ENCODE measurements around the gene AKAP1.

The AKAP1 gene

DNA sequence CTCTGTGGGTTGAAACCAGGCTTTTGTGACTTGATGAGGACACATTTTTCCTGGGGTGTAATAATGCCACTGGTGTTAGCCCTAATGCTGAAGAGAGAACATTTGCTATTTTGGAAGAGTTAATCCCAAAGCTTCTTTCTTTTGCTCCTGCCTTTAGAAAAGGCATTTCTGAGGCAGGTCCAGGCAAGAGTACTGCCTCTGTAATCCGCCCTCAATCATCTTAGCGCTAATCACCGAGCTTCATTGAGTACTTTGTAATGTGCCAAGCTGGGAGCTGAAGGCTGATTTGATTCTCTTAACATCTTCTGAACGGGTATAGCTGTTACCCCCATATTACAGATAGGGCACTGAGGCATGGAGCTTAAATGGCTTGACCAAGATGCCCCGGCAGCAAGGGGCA, 60.3 kb downstream of the AKAP1 start:
- TF ChIP-seq, protein P1, sequence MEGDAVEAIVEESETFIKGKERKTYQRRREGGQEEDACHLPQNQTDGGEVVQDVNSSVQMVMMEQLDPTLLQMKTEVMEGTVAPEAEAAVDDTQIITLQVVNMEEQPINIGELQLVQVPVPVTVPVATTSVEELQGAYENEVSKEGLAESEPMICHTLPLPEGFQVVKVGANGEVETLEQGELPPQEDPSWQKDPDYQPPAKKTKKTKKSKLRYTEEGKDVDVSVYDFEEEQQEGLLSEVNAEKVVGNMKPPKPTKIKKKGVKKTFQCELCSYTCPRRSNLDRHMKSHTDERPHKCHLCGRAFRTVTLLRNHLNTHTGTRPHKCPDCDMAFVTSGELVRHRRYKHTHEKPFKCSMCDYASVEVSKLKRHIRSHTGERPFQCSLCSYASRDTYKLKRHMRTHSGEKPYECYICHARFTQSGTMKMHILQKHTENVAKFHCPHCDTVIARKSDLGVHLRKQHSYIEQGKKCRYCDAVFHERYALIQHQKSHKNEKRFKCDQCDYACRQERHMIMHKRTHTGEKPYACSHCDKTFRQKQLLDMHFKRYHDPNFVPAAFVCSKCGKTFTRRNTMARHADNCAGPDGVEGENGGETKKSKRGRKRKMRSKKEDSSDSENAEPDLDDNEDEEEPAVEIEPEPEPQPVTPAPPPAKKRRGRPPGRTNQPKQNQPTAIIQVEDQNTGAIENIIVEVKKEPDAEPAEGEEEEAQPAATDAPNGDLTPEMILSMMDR (conservative IDR thresholded peaks at IDR 0.05; ENCODE audit: low read depth) = no peak
- DNase-seq (ENCODE audit: low spot score) = no peak
- ChIA-PET CTCF (no interaction called here), POLR2A (ENCODE audit: low non-redundant PET) (no interaction called here)
- no peak overlapping the region for H3K27ac ChIP-seq

DNA sequence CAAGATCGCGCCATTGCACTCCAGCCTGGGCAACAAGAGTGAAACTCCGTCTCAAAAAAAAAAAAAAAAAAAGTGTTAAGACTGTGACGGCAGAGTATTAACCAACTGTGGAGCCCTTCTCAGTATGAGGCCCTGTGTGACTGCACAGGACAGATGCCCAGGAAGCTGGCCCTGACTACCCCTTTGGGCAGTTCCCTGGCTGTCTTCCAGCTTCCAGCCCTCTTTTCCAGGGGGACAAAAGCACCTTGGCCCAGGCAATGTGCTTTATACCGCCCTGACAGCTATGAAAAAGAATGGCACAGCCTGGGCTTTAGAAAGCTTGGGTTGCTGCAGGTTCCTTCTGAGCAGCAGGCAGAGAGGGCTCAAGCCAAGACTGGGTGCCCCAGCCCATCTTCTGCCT, 61.2 kb downstream of the AKAP1 start:
- H3K27ac ChIP-seq = no peak overlapping the region
- POLR2A ChIA-PET (ENCODE audit: low non-redundant PET) = no interaction called here
- TF ChIP-seq, protein P1 (conservative IDR thresholded peaks at IDR 0.05; ENCODE audit: low read depth) = no peak
- DNase-seq (ENCODE audit: low spot score) = no peak
- CTCF ChIA-PET = interaction anchor here (0.7 kb wide), 1 partner anchor 637 kb away, joined by 5 read pairs; no protein-coding TSS in a partner anchor

DNA sequence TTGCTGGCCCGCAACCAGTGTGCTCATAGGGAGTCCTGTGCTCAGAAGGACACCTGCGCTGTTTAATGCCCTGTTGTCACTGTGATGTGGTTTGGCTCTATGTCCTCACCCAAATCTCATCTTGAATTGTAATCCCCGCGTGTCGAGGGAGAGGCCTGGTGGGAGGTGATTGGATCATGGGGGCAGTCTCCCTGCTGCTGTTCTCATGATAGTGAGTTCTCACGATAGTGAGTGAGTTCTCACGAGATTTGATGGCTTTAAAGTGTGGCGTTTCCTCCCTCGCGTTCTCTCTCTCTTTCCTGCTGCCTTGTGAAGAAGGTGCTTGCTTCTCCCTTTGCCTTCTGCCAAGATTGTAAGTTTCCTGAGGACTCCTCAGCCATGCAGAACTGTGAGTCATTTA, 66.8 kb downstream of the AKAP1 start:
- ChIA-PET POLR2A (ENCODE audit: low non-redundant PET) (no interaction called here), CTCF (no interaction called here)
- TF ChIP-seq, protein P1 (conservative IDR thresholded peaks at IDR 0.05; ENCODE audit: low read depth) = no peak
- DNase-seq (ENCODE audit: low spot score) = no peak
- H3K27ac ChIP-seq = no peak overlapping the region

DNA sequence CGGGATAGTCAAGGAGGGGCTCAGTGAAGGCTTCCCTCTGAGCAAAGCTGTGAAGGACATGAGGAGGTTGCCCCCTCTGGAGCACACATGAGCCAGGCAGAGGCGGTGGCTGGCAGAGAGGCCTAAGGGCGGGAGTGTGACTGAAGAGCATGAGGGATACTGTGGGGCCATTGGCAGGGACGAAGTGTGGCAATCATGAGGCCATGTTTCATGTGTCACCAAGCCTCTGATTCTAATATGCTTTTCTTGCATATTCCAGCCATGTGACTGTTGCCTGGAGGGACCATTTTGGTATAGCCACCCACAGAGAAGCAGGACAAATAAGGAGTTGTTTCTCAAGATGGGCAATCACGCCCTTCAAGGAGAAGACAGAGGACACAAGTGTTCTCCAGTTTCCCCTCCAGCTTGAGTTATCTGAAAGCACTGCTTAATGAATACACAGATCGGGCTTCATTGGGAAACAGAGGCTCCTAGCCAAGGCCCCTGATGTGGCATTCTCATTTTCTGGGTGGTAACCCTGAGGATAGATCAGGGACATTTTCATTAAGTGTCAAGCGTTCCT, 68.0 kb downstream of the AKAP1 start:
- no peak overlapping the region for H3K27ac ChIP-seq
- TF ChIP-seq, protein P1 (conservative IDR thresholded peaks at IDR 0.05; ENCODE audit: low read depth) = no peak
- CTCF ChIA-PET = interaction anchor here (0.7 kb wide), 1 partner anchor 90 kb away, joined by 3 read pairs; no protein-coding TSS in a partner anchor
- DNase-seq (ENCODE audit: low spot score) = no peak
- POLR2A ChIA-PET (ENCODE audit: low non-redundant PET) = no interaction called here

DNA sequence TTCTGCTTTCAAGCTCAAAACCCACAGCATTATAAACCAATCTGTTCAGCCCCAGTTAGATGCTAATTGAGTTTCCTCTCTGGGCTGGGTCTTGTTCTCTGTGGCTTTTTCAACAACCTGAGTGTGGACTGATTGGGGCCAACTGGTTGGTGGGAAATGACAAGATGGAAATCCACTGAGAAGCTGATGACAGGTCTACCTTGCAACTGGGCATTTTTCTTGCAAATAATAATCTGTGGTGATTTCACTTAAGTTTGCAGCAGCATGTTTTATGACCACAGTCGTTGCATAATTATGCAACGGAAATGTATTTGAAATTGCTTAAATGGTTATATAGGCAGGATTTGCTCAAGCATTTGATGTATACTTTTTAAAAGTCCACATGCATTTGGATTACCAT, 69.9 kb downstream of the AKAP1 start:
- ChIA-PET POLR2A (ENCODE audit: low non-redundant PET) (no interaction called here), CTCF (no interaction called here)
- H3K27ac ChIP-seq = no peak overlapping the region
- DNase-seq (ENCODE audit: low spot score) = no peak
- TF ChIP-seq, protein P1 (conservative IDR thresholded peaks at IDR 0.05; ENCODE audit: low read depth) = no peak

DNA sequence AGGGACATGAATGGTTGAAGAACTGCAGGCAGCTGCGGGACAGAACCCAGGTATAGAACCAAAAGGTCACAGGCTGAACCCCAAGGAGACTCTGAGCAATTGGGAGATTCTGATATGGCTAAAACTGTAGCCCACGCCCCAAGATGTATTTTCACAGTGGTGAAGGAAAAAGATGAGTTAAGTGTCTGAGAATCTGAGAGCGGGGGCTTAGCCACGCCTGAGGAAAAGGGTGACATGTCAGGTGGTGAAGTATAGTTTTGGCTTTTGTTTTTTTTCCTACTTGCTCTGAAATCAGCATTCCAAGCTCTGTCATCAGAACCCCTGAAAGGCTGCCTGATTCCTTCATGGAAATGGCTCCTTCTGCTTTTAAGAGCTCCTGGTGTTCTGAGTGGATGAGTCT, 73.3 kb downstream of the AKAP1 start:
- no peak for DNase-seq (ENCODE audit: low spot score)
- TF ChIP-seq, protein P1 (conservative IDR thresholded peaks at IDR 0.05; ENCODE audit: low read depth) = no peak
- H3K27ac ChIP-seq = no peak overlapping the region; the same call in 1 of the 2 replicates
- CTCF ChIA-PET = interaction anchor here (0.7 to 1.1 kb wide), 3 partner anchors 85 to 513 kb away, joined by 3 to 4 read pairs (median 3); no protein-coding TSS in a partner anchor
- POLR2A ChIA-PET (ENCODE audit: low non-redundant PET) = no interaction called here
